Mesenchymal stem cell (in vitro differentiated cells and primary cell): ENCODE results near the gene RTEL1.
A peak's percentile ranks its signal among the peaks of the same experiment; 100 is the strongest.
"Not testable (repeated sequence)": the region's sequence is repeated elsewhere in the genome, so short reads cannot be mapped to it uniquely, and the experiment has no call there.

Source experiments
- DNase-seq: peaks from one replicate; pipeline ENCODE4 v3.0.0-alpha.2; 2013
- H2AFZ ChIP-seq: one replicate; pipeline ENCODE4 v1.6.1; 2013; ENCODE audit warnings: low read depth, mild to moderate bottlenecking, control low read depth, inconsistent platforms, low read length, moderate library complexity
- H2AK5ac ChIP-seq: 2 replicates; pipeline ENCODE4 v1.6.1; 2013; ENCODE audit warnings: low read length, moderate library complexity, mild to moderate bottlenecking, inconsistent platforms; ENCODE audit not compliant: severe bottlenecking
- H2BK120ac ChIP-seq: one replicate; pipeline ENCODE4 v1.6.1; 2013; ENCODE audit warnings: low read depth, mild to moderate bottlenecking, inconsistent platforms, low read length, moderate library complexity
- H2BK12ac ChIP-seq, 2 experiments: one replicate each; pipeline ENCODE4 v1.6.1; 2013; ENCODE audit warnings: inconsistent platforms in 2 of 2, low read length in 2 of 2, mild to moderate bottlenecking in 2 of 2, moderate library complexity in 2 of 2, control low read depth in 1 of 2
- H2BK15ac ChIP-seq: one replicate; pipeline ENCODE4 v1.6.1; 2013; ENCODE audit warnings: mild to moderate bottlenecking, low read depth, inconsistent platforms; ENCODE audit not compliant: poor library complexity, severe bottlenecking
- H2BK5ac ChIP-seq: 2 replicates; pipeline ENCODE4 v1.6.1; 2013; ENCODE audit warnings: low read depth, mild to moderate bottlenecking, low read length, control low read depth, inconsistent platforms; ENCODE audit not compliant: poor library complexity, severe bottlenecking
- H3K14ac ChIP-seq, 2 experiments: one replicate each; pipeline ENCODE4 v1.6.1; 2013; ENCODE audit warnings: inconsistent platforms in 2 of 2, low read length in 2 of 2, control low read depth in 1 of 2, mild to moderate bottlenecking in 1 of 2, moderate library complexity in 1 of 2
- H3K18ac ChIP-seq, 2 experiments: one replicate each; pipeline ENCODE4 v1.6.1; 2013; ENCODE audit warnings: inconsistent platforms in 2 of 2, low read length in 2 of 2, control low read depth in 1 of 2, low read depth in 1 of 2, mild to moderate bottlenecking in 1 of 2
- H3K23ac ChIP-seq, 2 experiments: one replicate each; pipeline ENCODE4 v1.6.1; 2013; ENCODE audit warnings: inconsistent platforms in 2 of 2, low read length in 2 of 2, mild to moderate bottlenecking in 2 of 2, moderate library complexity in 2 of 2, control low read depth in 1 of 2
- H3K27ac ChIP-seq: 2 replicates; pipeline ENCODE4 v1.5.1; 2013; ENCODE audit warnings: mild to moderate bottlenecking, moderate library complexity, low read length, control low read depth, inconsistent platforms; ENCODE audit not compliant: poor library complexity, severe bottlenecking
- H3K27me3 ChIP-seq, 2 experiments: 2 replicates each; pipeline versions ENCODE4 v1.6.1 to v1.7.0; 2013; ENCODE audit warnings: low read length in 2 of 2, mild to moderate bottlenecking in 2 of 2, moderate library complexity in 2 of 2, control low read depth in 1 of 2, inconsistent platforms in 1 of 2; ENCODE audit not compliant: control insufficient read depth in 1 of 2, insufficient read depth in 1 of 2
- H3K36me3 ChIP-seq, 2 experiments: 2 replicates each; pipeline versions ENCODE4 v1.6.1 to v1.7.0; 2013; ENCODE audit warnings: low read length in 2 of 2, control low read depth in 1 of 2, inconsistent platforms in 1 of 2, low read depth in 1 of 2, mild to moderate bottlenecking in 1 of 2; ENCODE audit not compliant: insufficient read depth in 2 of 2, control insufficient read depth in 1 of 2
- H3K4ac ChIP-seq, 2 experiments: one replicate each; pipeline ENCODE4 v1.6.1; 2013; ENCODE audit warnings: inconsistent platforms in 2 of 2, low read length in 2 of 2, mild to moderate bottlenecking in 2 of 2, moderate library complexity in 2 of 2, control low read depth in 1 of 2, low read depth in 1 of 2
- H3K4me1 ChIP-seq: 2 replicates; pipeline ENCODE4 v1.6.1; 2013; ENCODE audit warnings: low read depth, low read length, control low read depth; ENCODE audit not compliant: control insufficient read depth, insufficient read depth
- H3K4me2 ChIP-seq: 2 replicates; pipeline ENCODE4 v1.6.1; 2013; ENCODE audit warnings: low read length, mild to moderate bottlenecking, inconsistent platforms; ENCODE audit not compliant: poor library complexity, severe bottlenecking
- H3K4me3 ChIP-seq, 2 experiments: 2 replicates each; pipeline versions ENCODE4 v1.5.1 to v1.7.0; 2013; ENCODE audit warnings: low read length in 2 of 2, mild to moderate bottlenecking in 2 of 2, control low read depth in 1 of 2, low read depth in 1 of 2; ENCODE audit not compliant: insufficient read depth in 1 of 2
- H3K79me1 ChIP-seq: replicated peaks from 2 replicates; pipeline ENCODE4 v1.6.1; 2013; ENCODE audit warnings: mild to moderate bottlenecking, control low read depth, low read length, inconsistent platforms; ENCODE audit not compliant: poor library complexity, severe bottlenecking
- H3K9ac ChIP-seq: 2 replicates; pipeline ENCODE4 v1.7.0; 2013; ENCODE audit warnings: mild to moderate bottlenecking, low read length, moderate library complexity
- H3K9me3 ChIP-seq: 2 replicates; pipeline ENCODE4 v1.7.0; 2013; ENCODE audit warnings: mild to moderate bottlenecking, low read length; ENCODE audit not compliant: control insufficient read depth
- H4K8ac ChIP-seq: one replicate; pipeline ENCODE4 v1.6.1; 2013; ENCODE audit warnings: inconsistent platforms, mild to moderate bottlenecking, low read length, moderate library complexity
- H4K91ac ChIP-seq: one replicate; pipeline ENCODE4 v1.6.1; 2013; ENCODE audit warnings: mild to moderate bottlenecking, low read length, inconsistent platforms
- WGBS: methylation state at CpG from one replicate; pipeline ENCODE4 v1.1.7; 2013; ENCODE audit warnings: mixed read lengths; 5-methylcytosine and 5-hydroxymethylcytosine counted together

RTEL1 gene

DNA sequence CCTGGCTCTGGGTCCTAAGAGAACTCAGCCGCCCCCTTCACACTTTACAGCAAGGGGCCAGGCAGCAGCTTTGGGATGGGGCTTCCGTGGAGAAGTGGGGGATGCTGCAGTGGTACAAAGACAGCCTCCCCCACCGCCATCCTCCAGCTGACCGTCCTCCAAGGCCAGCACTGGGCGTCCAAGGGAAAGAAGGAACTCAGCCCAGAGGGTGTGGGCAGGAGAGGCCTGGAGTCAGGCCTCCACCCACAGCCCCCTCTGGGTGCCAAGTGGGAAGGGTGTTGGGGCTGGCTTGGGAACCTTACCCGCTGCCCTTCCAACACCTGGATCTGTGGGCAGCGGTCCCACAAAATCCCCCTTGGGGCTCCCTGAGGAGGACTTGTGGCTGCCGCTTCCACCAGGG lies 18.0 kb upstream of the RTEL1 start:
- Histone ChIP-seq H3K9ac (no peak overlapping the region), H3K4me3 (no peak overlapping the region), H3K9me3 (no peaks in the 10 kb centered on the region), H3K27me3 (no peaks in the 10 kb centered on the region), H2AK5ac (no peak overlapping the region), H2BK12ac (peak overlapping the region in 1 of 2 experiments; percentile 40), H3K36me3 (peaks cover 0 to 18% of the 10 kb centered on the region in 2 experiments), H4K8ac (no peak overlapping the region), H3K23ac (no peak overlapping the region), H2BK120ac (no peak overlapping the region), H2BK5ac (no peak overlapping the region), H3K18ac (no peak overlapping the region), H4K91ac (peak overlapping the region; percentile 7), H2BK15ac (peak overlapping the region; percentile 23), H3K27ac (no peak overlapping the region), H2AFZ (no peak overlapping the region), H3K79me1 (peaks cover 2% of the 10 kb centered on the region), H3K4me2 (no peak overlapping the region), H3K4me1 (peaks cover 26% of the 10 kb centered on the region), H3K4ac (no peak overlapping the region), H3K14ac (no peak overlapping the region)
- WGBS = 95% methylated on average over 4 of the region's 8 CpGs
- DNase-seq = no peak

DNA sequence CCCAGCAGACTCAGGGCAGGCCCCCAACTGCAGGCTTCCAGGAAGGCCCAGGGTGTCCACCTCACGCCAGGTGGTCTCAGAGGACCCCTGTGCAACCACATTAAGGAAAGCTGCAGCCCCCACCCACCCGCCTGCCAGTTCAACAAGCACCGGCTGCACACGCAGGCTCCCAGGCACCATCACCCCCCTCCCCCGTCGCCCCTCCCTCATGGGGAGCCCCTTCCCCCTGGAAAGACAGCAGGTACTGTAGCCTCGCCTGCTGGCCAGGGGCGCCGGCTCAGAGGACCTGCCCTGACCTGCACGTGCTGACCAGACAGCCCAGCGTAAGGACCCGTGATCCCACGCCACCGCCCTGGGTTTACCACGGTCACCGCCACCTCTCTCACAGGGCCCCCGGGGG lies 17.4 kb upstream of the RTEL1 start:
- not testable (repeated sequence) for H4K91ac ChIP-seq, H3K79me1 ChIP-seq, H2BK5ac ChIP-seq, H3K4me2 ChIP-seq, H3K23ac ChIP-seq, H3K9ac ChIP-seq, H2BK15ac ChIP-seq, H3K4ac ChIP-seq, H3K27me3 ChIP-seq, H3K18ac ChIP-seq, H2AK5ac ChIP-seq, H3K27ac ChIP-seq, H3K9me3 ChIP-seq, H2BK12ac ChIP-seq, H2BK120ac ChIP-seq, H4K8ac ChIP-seq, H3K4me3 ChIP-seq, H2AFZ ChIP-seq, H3K14ac ChIP-seq, DNase-seq
- WGBS = 90% methylated on average over 2 of the region's 17 CpGs
- peaks cover 22% of the 10 kb centered on the region for H3K4me1 ChIP-seq
- peaks cover 0 to 18% of the 10 kb centered on the region in 2 experiments for H3K36me3 ChIP-seq

- whole genome bisulfite sequencing = 17% methylated on average over 40 of the region's 47 CpGs
- H3K14ac ChIP-seq = peak overlapping the region in 1 of 2 experiments; percentile 69
- no peak overlapping the region for H4K91ac ChIP-seq
- H2BK15ac ChIP-seq = no peak overlapping the region
- H3K23ac ChIP-seq = no peak overlapping the region
- peak overlapping the region; percentile 64 for H2AFZ ChIP-seq
- DNase-seq = peak; percentile 60
- H3K4ac ChIP-seq = peak overlapping the region; percentile 75 to 77
- H3K4me1 ChIP-seq = peaks cover 22% of the 10 kb centered on the region
- peaks cover 0 to 18% of the 10 kb centered on the region in 2 experiments for H3K36me3 ChIP-seq
- peaks cover 2% of the 10 kb centered on the region for H3K79me1 ChIP-seq
- H3K27ac ChIP-seq = no peak overlapping the region
- H3K4me2 ChIP-seq = peak overlapping the region; percentile 76
- peak overlapping the region in 1 of 2 experiments; percentile 77 for H2BK12ac ChIP-seq
- no peak overlapping the region for H2BK5ac ChIP-seq
- peak overlapping the region; percentile 68 for H3K9ac ChIP-seq
- peak overlapping the region; percentile 86 to 87 for H3K18ac ChIP-seq
- no peaks in the 10 kb centered on the region for H3K27me3 ChIP-seq
- H2BK120ac ChIP-seq = no peak overlapping the region
- no peak overlapping the region for H2AK5ac ChIP-seq
- peak overlapping the region; percentile 54 to 72 for H3K4me3 ChIP-seq
- H4K8ac ChIP-seq = peak overlapping the region; percentile 64
- H3K9me3 ChIP-seq = no peaks in the 10 kb centered on the region
Observed at GRCh38 chr20:63641146-63641791, 16.8 kb upstream of the RTEL1 start.

GRCh38 chr20:63641792-63642523 lies 16.2 kb upstream of the RTEL1 start:
- no peak overlapping the region for H4K8ac ChIP-seq
- no peaks in the 10 kb centered on the region for H3K27me3 ChIP-seq
- no peak overlapping the region for H2BK15ac ChIP-seq
- H3K4me1 ChIP-seq = peaks cover 22% of the 10 kb centered on the region
- no peak overlapping the region for H2AFZ ChIP-seq
- no peak overlapping the region for H3K4ac ChIP-seq
- H3K23ac ChIP-seq = no peak overlapping the region
- peak overlapping the region in 1 of 2 experiments; percentile 16 for H3K18ac ChIP-seq
- peaks cover 2% of the 10 kb centered on the region for H3K79me1 ChIP-seq
- H2AK5ac ChIP-seq = no peak overlapping the region
- peak overlapping the region; percentile 98 for H3K4me2 ChIP-seq
- no peak overlapping the region for H3K27ac ChIP-seq
- H3K9me3 ChIP-seq = no peaks in the 10 kb centered on the region
- no peak overlapping the region for H3K14ac ChIP-seq
- H2BK120ac ChIP-seq = no peak overlapping the region
- peak overlapping the region; percentile 62 to 72 for H3K4me3 ChIP-seq
- WGBS = under 1% methylated on average over 38 of the region's 86 CpGs
- H4K91ac ChIP-seq = no peak overlapping the region
- no peak overlapping the region for H2BK12ac ChIP-seq
- H3K36me3 ChIP-seq = peaks cover 0 to 18% of the 10 kb centered on the region in 2 experiments
- no peak overlapping the region for H3K9ac ChIP-seq
- no peak overlapping the region for H2BK5ac ChIP-seq
- peak; percentile 74 for DNase-seq
